OCI-LY3 (cell line): ENCODE data around the gene PLA2G4D.

Experiments
- EZH2phosphoT487 ChIP-seq: fragments of 200-600 bp; shearing (Covaris generic); IDR thresholded peaks from 2 replicates; pipeline ENCODE4 v1.6.1; 2018; ENCODE audit warnings: antibody characterized with exemption, mixed run types, low read depth
- TF ChIP-seq, protein P1 (sequence below): fragments of 200-600, 300-600 bp; sonication (generic); IDR thresholded peaks from 2 replicates; pipeline ENCODE4 v1.5.1; 2014; ENCODE audit warnings: antibody characterized with exemption, low read length, low read depth

DNA sequence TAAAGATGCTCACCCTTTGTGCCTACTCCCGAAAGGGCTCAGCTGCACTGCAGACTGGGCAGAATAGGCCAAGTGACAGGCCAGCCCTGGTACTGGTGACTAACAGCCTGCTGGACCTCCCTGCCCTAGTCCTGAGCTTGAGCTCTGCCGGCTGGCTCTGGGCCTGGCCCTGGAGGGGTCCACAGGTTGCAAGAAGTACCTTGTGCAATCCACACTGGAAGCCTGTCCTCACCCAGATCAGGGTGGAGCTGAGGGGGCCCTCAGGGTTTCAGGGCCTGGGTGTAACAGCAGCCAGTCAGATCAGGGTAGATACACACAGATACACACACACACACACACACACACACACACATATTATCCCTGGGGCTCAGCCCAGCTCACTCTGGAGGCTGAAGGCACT lies 27.3 kb upstream of the PLA2G4D start:
- TF ChIP-seq, protein P1, sequence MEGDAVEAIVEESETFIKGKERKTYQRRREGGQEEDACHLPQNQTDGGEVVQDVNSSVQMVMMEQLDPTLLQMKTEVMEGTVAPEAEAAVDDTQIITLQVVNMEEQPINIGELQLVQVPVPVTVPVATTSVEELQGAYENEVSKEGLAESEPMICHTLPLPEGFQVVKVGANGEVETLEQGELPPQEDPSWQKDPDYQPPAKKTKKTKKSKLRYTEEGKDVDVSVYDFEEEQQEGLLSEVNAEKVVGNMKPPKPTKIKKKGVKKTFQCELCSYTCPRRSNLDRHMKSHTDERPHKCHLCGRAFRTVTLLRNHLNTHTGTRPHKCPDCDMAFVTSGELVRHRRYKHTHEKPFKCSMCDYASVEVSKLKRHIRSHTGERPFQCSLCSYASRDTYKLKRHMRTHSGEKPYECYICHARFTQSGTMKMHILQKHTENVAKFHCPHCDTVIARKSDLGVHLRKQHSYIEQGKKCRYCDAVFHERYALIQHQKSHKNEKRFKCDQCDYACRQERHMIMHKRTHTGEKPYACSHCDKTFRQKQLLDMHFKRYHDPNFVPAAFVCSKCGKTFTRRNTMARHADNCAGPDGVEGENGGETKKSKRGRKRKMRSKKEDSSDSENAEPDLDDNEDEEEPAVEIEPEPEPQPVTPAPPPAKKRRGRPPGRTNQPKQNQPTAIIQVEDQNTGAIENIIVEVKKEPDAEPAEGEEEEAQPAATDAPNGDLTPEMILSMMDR: no peak
- TF ChIP-seq EZH2phosphoT487: no peak
